Hematopoietic multipotent progenitor cell treated with erythropoietin and hydrocortisone succinate and interleukin-3 and kit ligand, for 6 days (in vitro differentiated cells): ENCODE data around the gene GABBR2.

ENCODE experiments used
- DNase-seq: peaks from one replicate; pipeline ENCODE4 v3.0.0-alpha.2; 2015

Gene GABBR2

GRCh38 chr9:98385751-98386150 lies 323.0 kb downstream of the GABBR2 start:
- DNase-seq, result no peak

- DNase-seq, result no peak
These were observed 325.0 kb downstream of the GABBR2 start for GRCh38 chr9:98383758-98384157.

- DNase-seq, result no peak
These were observed 327.2 kb downstream of the GABBR2 start for GRCh38 chr9:98381311-98382103.

- DNase-seq, result no peak
These were observed 328.6 kb downstream of the GABBR2 start for GRCh38 chr9:98380065-98380681.

- no peak for DNase-seq
These were observed 329.2 kb downstream of the GABBR2 start for GRCh38 chr9:98379572-98379971.

- no peak for DNase-seq
These were observed 329.9 kb downstream of the GABBR2 start for GRCh38 chr9:98378794-98379193.

GRCh38 chr9:98378206-98378780 lies 330.4 kb downstream of the GABBR2 start:
- DNase-seq, result no peak

GRCh38 chr9:98375138-98375726 lies 333.5 kb downstream of the GABBR2 start:
- DNase-seq, result no peak

GRCh38 chr9:98374385-98375051 lies 334.2 kb downstream of the GABBR2 start:
- DNase-seq, result peak; percentile 32

- no peak for DNase-seq
These were observed 335.1 kb downstream of the GABBR2 start for GRCh38 chr9:98373609-98374008.

GRCh38 chr9:98372077-98372836 lies 336.5 kb downstream of the GABBR2 start:
- no peak for DNase-seq

- no peak for DNase-seq
These were observed 337.8 kb downstream of the GABBR2 start for GRCh38 chr9:98370976-98371315.

GRCh38 chr9:98370300-98370975 lies 338.3 kb downstream of the GABBR2 start:
- no peak for DNase-seq

- DNase-seq, result no peak
These were observed 338.8 kb downstream of the GABBR2 start for GRCh38 chr9:98369896-98370295.

- no peak for DNase-seq
These were observed 339.3 kb downstream of the GABBR2 start for GRCh38 chr9:98369471-98369870.

GRCh38 chr9:98369066-98369425 lies 339.7 kb downstream of the GABBR2 start:
- no peak for DNase-seq

GRCh38 chr9:98368366-98369065 lies 340.2 kb downstream of the GABBR2 start:
- DNase-seq, result no peak

- DNase-seq, result no peak
These were observed 340.8 kb downstream of the GABBR2 start for GRCh38 chr9:98367923-98368322.

GRCh38 chr9:98367371-98367900 lies 341.3 kb downstream of the GABBR2 start:
- DNase-seq, result no peak

GRCh38 chr9:98365781-98366180 lies 343.0 kb downstream of the GABBR2 start:
- DNase-seq, result no peak

- peak; percentile 56 for DNase-seq
These were observed 343.5 kb downstream of the GABBR2 start for GRCh38 chr9:98365227-98365669.
